GM18508 (cell line): ENCODE measurements around the gene FHOD3.
A peak's percentile ranks its signal among the peaks of the same experiment; 100 is the strongest.

Experiments
- ATAC-seq: cut with Tn5 transposase; IDR thresholded peaks from one replicate; pipeline ENCODE4 v1.9.1; 2021; ENCODE audit warnings: moderate number of reproducible peaks; ENCODE audit not compliant: insufficient read depth, unreplicated experiment

Gene FHOD3

DNA sequence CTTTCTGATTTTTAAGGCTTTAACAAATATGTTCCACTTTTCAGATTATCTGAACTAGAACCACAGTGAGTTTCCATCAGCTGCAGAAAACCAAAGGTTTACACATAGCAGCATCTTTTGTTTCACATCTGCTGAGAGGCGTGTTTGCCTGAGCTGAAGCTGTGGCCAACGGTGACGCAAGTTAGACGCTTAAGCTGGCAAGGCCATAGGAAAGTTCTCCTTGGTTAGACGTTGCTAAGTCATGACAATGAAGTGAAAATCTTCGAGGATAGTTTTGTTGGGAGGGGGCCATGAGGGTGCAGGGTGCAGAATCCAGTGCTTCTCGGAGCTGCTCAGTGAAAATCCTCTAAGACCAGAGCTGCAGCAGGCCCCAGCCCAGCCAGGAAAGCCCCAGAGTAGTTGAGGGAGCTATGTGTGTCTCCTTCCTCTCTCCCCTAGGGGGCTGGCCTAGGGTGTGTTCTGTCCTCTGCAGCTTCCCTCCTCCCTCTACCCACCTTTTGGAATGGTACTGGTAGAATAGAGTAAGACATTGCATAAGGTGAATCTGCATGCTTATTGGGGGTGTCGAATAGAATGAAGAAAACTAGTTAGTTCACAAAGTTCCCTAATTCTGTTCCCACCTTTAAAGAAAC is 105.4 kb downstream of the FHOD3 start:
- ATAC-seq = no peak

DNA sequence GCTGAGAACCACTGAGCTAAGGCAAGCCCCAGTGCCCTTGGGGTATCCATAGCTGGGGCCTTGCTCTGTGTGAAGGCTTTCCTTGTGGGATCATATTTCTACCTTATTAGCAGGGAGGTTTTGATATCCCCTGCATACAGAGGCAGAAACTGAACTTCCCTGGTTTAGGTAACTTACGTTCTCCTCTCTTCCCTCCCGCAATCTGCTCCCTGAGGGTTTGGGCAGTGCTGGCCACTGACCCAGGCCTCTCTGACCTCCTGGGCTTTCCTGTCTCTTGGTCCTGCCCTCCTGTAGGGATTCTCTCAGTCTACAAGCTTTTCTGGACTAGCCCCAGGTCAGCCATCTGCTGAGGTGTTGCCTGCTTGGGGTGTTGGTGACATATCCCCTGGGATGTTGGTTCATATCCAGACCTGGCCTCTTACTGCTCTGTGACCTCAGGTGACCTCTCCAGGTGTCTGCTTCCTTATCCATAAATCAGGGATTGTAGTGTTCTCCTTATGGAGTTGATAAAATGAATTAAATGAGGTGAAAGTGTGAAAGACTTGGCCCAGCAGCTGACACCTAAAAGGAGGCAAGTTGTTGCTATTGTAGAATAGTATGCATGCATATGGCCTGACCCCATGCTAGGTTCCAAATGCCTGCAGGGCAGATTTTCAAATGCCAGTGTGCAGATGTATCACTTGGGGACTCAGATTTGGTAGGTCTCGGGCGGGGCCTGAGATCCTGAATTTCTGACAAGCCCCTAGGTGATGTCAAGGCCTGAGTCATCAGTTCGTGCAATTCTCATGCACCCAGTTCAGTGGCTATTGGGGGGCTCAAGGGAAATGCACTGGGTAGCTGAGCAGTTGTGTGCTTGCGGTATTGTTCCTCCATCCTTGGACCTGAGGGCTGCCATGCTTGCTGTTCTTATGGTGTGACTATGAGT is 106.6 kb downstream of the FHOD3 start:
- ATAC-seq = no peak

DNA sequence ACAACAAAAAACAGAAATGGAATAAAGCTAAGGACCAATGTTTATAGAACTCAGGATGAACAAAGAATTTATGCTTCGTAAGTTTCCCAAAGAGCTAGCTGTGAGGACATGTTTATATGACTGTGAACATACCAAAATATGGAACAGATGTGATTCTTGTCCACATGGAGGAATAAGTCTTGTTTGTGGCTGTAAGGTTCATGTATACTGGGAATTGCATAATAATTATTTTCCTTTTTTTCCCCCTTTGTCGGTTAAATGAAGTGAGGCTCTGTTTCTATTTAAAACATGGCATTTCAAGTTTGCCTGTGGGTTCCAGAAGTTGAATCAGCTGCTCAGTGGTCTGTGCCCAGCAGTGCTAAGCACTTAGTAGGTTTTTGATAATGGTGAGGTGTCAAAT is 108.1 kb downstream of the FHOD3 start:
- ATAC-seq = no peak

DNA sequence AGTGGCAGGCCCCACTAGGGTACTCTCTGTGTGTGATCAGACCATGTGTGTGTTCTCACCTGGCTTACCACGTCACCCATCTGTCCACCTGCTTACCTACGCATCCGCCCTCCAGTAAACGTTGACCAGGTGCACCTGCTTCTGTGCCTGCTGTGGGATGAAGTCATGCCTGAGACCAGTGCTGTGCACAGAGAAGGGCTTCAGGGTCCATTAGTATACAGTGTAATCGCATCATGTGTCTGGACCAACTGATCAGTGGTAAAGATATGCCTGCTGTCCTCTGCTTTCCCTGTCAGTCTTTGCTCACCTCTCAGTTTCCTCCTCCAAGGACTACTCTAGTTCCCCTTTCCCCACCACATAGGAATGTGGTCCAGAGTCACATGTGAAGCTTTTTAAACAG is 109.3 kb downstream of the FHOD3 start:
- no peak for ATAC-seq

DNA sequence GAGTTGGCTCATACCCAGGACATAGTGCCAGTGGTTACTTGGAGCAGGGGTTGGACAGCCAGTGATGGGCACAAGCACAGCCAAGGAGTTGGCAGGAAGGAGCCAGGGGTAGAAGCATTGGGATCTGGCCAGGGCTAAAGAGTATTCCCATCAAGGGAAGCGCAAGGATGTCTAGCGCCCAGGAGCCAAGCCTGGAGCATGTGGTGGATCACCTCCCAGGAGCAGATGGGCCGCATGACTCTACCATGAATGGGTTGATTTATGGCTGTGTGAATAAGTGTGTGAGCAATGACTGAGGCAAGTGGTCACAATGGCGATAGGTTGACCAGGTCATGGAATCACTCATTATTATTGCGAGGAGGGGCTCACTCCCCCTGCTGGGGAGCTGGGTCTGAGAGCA is 111.1 kb downstream of the FHOD3 start:
- no peak for ATAC-seq

DNA sequence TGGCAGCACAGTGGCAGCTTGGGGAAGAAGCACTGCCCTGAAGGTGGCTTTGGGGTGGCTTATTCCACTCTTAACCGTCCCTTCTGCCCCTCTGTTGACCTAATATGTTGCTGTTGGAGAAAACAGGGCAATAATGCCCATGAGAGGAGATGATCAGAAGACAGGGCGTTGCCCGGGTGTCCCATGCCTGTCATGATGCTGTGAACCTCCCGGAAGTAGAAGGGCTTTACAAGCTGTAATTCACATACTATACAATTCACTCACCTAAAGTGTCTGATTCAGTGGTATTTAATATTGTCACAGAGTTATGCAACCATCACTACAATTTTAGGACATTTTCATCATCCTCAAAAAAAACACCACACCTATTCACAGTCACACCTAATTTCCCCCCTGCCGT is 112.3 kb downstream of the FHOD3 start:
- no peak for ATAC-seq

DNA sequence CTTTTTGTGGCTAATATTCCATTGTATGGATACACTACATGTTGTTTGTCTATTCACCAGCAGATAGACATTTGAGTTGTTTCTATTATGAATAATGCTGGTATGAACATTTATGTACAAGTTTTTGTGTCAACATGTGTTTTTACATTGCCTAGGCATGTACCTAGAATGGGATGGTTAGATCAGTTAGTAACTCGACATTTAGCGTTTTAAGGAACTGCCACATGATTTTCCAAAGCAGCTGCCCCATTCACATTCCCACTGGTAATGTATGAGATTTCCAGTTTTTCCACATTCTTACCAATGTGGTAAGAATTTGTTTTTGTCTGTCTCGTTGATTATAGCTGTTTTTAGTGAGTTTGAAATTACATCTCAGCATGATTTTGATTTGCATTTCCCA is 112.8 kb downstream of the FHOD3 start:
- ATAC-seq = no peak

DNA sequence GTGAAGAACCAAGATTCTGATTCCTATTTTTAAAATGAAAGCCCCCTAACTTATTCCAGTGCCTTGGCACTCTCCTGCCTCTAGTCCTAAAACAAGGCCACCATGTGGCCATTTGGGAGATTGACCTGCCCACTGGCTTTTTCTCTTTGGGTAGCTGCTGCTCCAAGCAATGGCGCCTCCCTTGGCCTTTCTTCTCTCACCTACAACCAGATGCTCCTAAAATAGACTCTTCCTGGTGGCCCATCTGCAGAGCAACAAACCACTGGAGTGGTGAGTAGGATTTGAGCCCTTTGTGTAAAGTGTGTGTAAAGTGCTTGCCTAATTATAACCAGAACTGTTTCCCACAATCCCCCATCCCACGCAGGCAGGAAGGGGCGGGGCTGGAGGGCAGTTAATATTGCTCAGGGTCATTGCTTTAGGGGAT is 114.2 kb downstream of the FHOD3 start:
- ATAC-seq = no peak

DNA sequence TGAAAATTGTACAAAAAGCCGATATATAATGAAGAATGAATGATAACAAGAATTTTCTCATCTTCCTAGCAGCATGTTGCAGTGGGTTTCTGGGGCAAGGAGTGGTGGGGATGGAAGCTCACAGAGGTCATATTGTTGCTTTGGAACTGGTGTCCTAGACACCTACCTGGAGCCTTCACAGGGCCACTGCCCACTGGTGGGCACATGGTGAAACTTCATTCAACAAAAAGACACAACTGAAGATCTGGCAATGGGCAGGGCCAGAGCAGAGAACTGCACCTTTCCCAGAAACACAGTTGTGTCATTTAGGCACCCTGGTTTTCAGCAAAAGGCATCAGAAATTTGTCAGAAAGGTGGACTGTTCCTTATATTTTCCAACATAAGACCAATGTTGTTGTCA is 115.3 kb downstream of the FHOD3 start:
- ATAC-seq = no peak

DNA sequence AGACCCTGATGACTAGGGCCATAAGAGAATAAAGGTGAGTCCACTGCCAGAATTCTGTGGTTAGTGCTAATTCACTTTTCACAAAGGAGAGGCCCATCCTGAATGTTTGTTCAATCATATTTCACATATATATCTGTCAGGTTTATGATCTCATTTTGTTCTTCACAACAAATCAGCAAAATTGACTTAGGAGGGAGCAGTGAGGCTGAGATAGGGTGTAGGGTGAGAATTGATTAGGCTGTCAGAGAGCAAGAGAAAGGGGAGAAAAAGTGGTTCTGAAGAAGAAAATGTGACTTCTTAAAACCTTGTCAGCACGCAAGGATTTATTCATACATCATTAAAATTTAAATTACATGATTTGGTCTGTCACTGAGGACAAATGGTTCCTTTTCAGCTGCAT is 117.7 kb downstream of the FHOD3 start:
- no peak for ATAC-seq

DNA sequence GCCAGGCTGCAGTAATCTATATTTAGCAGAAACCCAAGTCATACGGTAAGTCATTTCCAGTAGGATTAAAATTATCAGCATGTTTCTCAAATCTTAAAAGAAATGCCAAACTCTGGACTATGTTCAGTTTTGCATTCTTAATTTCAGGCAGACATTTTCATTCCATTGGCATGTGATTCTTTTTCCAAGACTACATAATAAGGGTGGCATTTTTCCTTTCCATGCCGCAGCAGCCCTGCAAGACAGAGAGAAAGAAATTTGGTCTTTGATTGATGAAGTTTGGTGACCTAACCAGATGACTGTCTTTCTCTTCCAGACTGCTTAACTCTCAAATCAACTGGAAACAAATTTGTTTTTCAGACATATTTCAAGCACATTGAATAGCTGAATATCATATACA is 118.1 kb downstream of the FHOD3 start:
- no peak for ATAC-seq

DNA sequence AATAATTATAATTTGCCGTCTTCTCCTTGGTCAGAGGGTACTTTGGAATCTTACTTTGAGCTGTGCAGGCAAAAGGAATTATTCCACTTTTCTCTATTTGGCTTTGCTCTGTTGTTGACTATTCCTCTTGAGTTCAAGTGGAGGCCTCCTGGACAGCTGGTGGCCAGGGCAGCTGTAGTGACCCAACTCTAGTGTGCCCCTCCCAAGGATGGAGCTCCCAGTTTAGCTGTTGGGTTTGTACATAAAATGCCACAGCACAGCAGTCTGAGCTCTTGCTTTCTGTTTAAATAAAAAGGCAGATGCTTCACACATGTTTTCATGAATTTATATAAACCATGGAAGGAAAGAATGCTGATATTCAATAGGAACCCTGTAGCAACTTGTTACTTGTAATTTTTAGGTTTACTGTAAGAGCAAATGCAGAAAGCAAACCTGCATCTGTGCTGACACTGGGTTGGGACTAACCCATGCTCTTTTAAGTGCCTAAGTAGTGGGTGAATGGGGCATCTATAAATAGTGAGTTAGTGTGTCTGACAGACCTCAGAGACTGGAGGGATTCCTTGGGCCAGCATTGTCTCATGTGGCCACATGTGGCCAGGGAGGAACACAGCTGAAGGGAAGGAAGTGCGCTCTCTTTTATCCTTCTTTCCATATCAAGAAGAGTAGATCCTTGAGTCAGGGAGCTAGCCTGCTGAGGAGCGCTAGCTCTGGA is 121.8 kb downstream of the FHOD3 start:
- ATAC-seq = no peak

DNA sequence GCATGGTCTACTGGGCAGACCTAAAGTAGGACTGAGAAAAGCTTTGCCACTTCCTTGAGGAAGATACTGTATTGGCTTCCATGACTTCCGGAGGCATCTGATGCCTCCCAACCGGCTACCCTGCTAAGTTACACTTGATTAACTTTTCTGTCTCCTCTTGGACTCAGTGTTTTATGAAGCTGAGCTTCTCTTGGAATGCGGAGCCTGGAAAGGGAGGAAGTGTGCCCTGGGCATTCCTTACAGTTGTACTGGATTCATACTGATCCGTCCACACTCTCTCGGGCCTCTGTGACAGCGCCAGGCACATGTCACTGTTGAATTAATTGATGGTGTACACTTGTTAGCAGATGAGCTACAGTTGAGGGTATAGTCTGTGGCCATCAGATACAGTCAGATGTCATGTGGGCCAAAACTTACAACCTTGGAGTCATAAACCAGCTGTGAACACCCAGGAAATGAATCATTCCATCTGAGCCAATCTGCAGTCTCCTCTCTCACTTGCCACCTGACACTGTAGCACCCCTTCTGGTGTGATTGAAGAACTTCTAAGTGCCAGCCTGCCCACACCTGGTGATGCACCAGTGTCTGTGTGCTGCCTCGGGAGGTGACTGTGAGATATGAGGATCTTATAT is 122.5 kb downstream of the FHOD3 start:
- ATAC-seq = peak; percentile 85

DNA sequence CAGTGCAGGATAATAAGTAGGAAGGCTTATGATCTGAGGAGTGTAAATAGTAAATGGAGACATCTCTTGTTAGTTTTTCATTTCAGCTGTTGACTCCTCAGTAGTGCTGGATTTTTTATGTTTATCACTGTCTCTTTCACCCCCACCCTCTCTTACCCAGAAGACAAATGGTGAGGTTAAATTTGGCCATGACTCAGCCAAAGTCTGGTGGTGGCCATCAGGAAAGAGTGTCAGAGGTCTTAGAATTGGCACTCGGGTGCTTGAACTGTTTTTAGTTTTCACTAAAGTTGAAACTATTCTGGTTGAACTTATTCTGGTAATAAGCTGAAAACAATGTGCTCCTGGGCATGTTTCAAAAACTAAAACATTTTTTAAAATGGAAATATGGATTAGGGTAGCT is 123.3 kb downstream of the FHOD3 start:
- no peak for ATAC-seq

DNA sequence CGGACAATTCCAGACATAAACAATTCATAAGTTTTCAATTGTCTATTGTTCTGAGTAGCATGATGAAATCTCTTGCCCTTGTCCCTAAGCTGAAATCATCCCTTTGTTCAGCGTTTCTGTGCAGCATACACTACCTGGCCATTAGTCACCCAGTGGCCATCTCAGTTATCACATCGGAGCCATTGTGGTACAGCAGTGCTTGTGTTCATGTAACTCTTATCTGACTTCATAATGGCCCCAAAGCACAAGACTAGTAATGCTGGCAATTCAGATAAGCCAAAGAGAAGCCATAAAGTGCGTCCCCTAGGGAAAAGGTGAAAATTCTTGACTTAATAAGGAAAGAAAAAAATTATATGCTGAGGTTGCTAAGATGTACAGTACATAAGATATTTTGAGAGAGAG is 127.2 kb downstream of the FHOD3 start:
- ATAC-seq = no peak

DNA sequence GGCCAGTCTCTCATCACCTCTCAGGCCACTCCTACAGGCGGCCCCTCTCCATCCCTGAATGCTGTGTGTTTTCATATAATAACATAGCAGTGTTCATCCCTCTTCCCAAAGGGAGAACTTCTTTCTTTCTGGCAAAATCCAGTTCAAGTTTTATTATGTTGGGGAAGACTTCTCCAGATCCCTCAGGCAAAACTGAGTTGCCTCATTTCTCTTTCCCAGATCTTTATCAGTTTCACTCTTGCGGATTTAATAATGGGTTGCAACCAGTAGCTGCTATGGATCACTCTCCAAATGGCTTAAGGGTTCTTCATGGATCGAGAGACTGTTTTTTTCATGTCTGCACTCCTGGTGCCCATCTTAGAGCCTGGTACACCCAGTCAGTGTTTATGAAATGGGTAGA is 129.9 kb downstream of the FHOD3 start:
- ATAC-seq = no peak

DNA sequence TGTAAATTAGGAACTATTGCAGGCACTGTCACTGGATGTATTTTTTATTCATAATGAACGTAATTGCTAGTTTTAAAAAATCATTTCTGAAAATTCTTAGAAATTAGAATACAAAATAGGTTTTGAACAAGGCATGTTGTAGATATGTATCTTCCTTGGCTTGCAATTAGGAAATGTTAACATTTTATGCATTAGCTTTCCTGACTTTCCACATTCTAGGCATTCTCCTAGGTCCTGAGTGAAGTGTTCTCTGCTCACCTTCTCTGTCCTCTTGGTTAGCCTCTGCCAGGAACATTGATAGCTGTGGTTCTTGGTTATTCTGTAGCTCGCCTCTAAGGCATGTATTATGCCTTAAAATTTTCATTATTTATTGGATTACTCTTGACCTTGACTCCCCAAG is 130.3 kb downstream of the FHOD3 start:
- no peak for ATAC-seq

DNA sequence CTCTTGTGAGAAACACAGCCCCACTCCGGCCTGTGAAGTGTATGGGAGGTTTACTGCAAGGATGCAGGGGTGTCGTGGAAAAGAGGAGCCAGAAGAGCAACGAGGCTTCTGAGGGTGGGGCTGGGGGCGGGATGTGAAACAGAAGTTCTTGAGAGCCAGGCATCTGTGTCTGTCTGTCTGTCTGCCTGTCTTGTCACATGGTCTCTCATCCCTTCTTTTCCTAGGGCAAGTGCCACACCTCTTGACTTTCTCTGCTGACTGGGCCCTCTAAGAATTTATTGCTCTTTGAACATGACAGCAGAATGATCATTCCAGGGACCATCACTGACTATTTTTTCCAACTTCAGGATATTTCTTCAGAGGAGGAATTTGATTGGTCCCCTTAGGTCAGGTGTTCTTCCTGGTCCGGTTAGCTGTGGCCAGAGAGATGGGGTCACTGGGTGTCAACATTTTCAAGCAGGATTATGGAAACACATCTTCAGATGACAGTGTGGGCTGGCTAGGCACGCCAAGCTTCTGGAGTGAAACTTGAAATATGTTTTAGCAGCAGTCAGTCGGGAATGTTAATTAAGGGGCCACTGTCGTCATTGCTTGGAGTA is 131.0 kb downstream of the FHOD3 start:
- no peak for ATAC-seq

DNA sequence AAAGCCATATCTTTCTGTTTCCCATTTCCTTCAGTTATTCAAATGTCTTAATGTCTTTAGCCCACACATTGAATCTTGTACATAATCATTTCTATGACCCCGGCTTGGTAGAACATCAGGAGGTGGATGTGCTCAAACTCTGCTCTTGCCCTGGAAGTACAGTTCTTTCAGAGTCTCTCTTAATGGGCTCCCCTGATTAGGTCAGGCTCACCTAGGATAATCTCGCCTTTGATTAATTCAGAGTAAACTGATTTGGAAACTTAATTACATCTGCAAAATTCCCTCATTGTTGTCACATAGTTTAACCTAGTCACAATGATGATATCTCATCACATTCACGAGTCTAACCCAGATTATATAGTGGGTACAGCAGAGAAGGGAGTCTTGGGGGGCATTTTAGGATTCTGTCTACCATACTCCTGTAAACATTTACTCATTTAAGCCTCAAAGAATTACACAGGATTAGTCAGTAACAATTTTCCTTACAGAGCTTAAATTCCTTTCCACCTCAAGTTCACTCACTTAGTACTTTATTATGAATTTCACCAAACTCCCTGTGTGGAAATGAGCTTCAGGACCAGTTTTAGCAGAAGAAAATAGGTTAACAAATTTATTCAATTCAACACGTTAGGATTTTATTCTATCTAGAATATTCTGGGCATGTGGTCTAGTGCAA is 135.5 kb downstream of the FHOD3 start:
- no peak for ATAC-seq

DNA sequence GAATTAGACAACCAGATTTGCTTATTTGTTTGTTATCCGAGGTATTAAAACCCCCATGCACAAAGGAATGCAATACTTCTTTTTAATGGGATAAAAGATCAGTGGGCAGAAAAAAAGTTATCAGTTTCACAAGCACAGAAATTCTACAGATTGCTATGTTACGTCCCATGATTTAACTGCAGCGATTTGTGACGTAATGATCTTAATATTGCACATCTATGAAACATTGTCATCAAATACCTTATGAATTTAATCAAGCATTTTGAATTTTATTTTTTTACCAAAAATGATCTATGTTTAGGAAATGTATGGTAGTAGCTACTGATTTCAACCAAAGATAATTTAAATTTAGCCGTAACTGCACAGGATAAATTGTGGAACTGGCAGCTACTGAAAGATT is 138.9 kb downstream of the FHOD3 start:
- ATAC-seq = no peak
